K562 (cell line): ENCODE measurements around the gene TFF3.

ENCODE experiments used
- CREB1 ChIP-seq, 2 experiments: sonication (generic) in 1 of 2; formaldehyde crosslinking in 1 of 2; IDR thresholded peaks; 2 replicates each; pipeline versions ENCODE4 v1.6.1 to v1.8.0; 2012 to 2022; ENCODE audit warnings: inconsistent platforms in 1 of 2, mild to moderate bottlenecking in 1 of 2, missing genetic modification reagents in 1 of 2, moderate library complexity in 1 of 2
- CTCF ChIP-seq, 3 experiments: IDR thresholded peaks in 2 of 3; conservative IDR thresholded peaks in 1 of 3; 2 replicates each; pipeline ENCODE4 v1.5.1; 2011 to 2012; ENCODE audit warnings: low read length in 3 of 3, mild to moderate bottlenecking in 3 of 3, control low read depth in 2 of 3, improper control_type of control experiment in 1 of 3, inconsistent platforms in 1 of 3, low read depth in 1 of 3, mixed read lengths in 1 of 3, moderate library complexity in 1 of 3; ENCODE audit not compliant: insufficient read depth in 2 of 3
- CUX1 ChIP-seq: fragments of 200-800 bp; sonication (Bioruptor generic); IDR thresholded peaks from 2 replicates; pipeline ENCODE4 v1.6.1; 2016; ENCODE audit warnings: missing genetic modification characterization, missing compliant biosample characterization
- FOS ChIP-seq: IDR thresholded peaks from 3 replicates; pipeline ENCODE4 v1.6.1; 2011; ENCODE audit not compliant: insufficient read length; ENCODE audit errors: extremely low read depth
- FOXA1 ChIP-seq: fragments of 450-650 bp; IDR thresholded peaks from 2 replicates; pipeline ENCODE4 v1.6.1; 2016; ENCODE audit warnings: mild to moderate bottlenecking, borderline replicate concordance
- UBTF ChIP-seq, 2 experiments: IDR thresholded peaks; 2 replicates each; pipeline ENCODE4 v1.6.1; 2012; ENCODE audit warnings: improper control_type of control experiment in 2 of 2, low read depth in 2 of 2, low read length in 2 of 2, borderline replicate concordance in 1 of 2
- ZNF143 ChIP-seq: sonication (generic); formaldehyde crosslinking; IDR thresholded peaks from 2 replicates; pipeline ENCODE4 v1.9.0; 2022; ENCODE audit warnings: mild to moderate bottlenecking, missing genetic modification reagents

DNA sequence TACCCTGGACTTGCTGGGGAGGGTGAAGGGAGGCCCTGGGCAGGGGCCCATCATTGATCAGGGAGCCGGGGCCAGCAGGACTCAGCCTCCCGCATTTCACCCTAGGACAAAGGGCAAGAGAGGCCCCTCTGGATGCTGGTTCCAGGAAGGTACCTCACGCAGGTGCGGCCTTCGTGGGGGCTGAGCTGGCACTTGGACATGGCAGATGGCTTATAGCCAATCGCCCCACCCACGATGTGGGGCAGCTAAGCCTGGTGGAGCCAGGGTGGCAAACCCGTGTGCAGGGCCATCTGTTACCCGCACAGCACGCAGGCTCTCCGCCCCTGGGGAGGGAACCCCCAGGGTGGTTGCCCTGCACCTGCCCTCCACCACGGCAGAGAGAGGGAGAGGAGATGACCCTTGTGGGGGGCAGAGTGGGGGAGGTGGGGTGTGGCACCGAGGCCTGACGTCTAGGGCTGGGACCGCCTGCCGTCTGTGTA, 2.5 kb downstream of the TFF3 start:
- TF ChIP-seq FOXA1, result no peak
- TF ChIP-seq FOS, result no peak
- no peak for TF ChIP-seq CREB1 (IDR thresholded peaks at IDR 0.05)
- no peak for TF ChIP-seq CREB1 (CRISPR knock-in tag; IDR thresholded peaks at IDR 0.05)
- no peak for TF ChIP-seq CUX1 (CRISPR knock-in tag)
- no peak for TF ChIP-seq CTCF (IDR thresholded peaks at IDR 0.05 in 2 of 3, conservative IDR thresholded peaks at IDR 0.05 in 1 of 3; ENCODE audit: insufficient read depth in 2 of 3, low read depth in 1 of 3, low read length in 3 of 3)
- TF ChIP-seq UBTF (IDR thresholded peaks at IDR 0.05; ENCODE audit: borderline replicate concordance in 1 of 2, low read depth in 2 of 2, low read length in 2 of 2), result no peak
- no peak for TF ChIP-seq ZNF143 (CRISPR knock-in tag)
